Renal cortical epithelial cell (primary cell): Measurements from ENCODE around the gene TRIM69. TPM values are rescaled to one million over a fixed set of nuclear protein-coding genes. Genes with fewer than 3 reads are reported as not detected.

Source experiments
- DNase-seq: peaks from one replicate; pipeline ENCODE4 v3.0.0-alpha.2; 2011; ENCODE audit warnings: low read depth
- total RNA-seq: library from RNA; depleted of rRNA; stranded (reverse); fragments of >200 nt; gene quantifications from 2 replicates; pipeline ENCODE4 v1.2.3, GENCODE V29; 2014

The TRIM69 gene
- total RNA-seq, 1 donor from 2014 or later = 26.5 TPM

- no peak for DNase-seq
Observed at GRCh38 chr15:44808557-44808956, 72.2 kb downstream of the TRIM69 start.

GRCh38 chr15:44810237-44810636 lies 73.9 kb downstream of the TRIM69 start:
- no peak for DNase-seq

GRCh38 chr15:44811337-44811736 lies 75.0 kb downstream of the TRIM69 start:
- no peak for DNase-seq

GRCh38 chr15:44812029-44812517 lies 75.7 kb downstream of the TRIM69 start:
- DNase-seq = peak; percentile 21

GRCh38 chr15:44813231-44813630 lies 76.9 kb downstream of the TRIM69 start:
- no peak for DNase-seq

Other genes starting within 250 kb of the TRIM69 start
- 42.4 and 129 TPM in 2 replicates for gene EIF3J, start 199.4 kb upstream of the TRIM69 start, total RNA-seq
- 68.8 and 146 TPM in 2 replicates for gene SPG11, start 72.9 kb upstream of the TRIM69 start, total RNA-seq
- gene PATL2, start 25.2 kb upstream of the TRIM69 start, total RNA-seq = not detected in 2 replicates
- gene B2M, start 25.0 kb upstream of the TRIM69 start, total RNA-seq = 2,364 and 3,472 TPM in 2 replicates
- gene TERB2, start 220.2 kb downstream of the TRIM69 start, total RNA-seq = not detected in 2 replicates